HG03521 (cell line): Measurements from ENCODE around the gene SBK2.
"Not testable (repeated sequence)": the region's sequence is repeated elsewhere in the genome, so short reads cannot be mapped to it uniquely, and the experiment has no call there.

Source experiments
- ATAC-seq: cut with Tn5 transposase; IDR thresholded peaks from one replicate; pipeline ENCODE4 v1.9.1; 2021; ENCODE audit warnings: mild to moderate bottlenecking, moderate library complexity; ENCODE audit not compliant: unreplicated experiment

SBK2 gene

DNA sequence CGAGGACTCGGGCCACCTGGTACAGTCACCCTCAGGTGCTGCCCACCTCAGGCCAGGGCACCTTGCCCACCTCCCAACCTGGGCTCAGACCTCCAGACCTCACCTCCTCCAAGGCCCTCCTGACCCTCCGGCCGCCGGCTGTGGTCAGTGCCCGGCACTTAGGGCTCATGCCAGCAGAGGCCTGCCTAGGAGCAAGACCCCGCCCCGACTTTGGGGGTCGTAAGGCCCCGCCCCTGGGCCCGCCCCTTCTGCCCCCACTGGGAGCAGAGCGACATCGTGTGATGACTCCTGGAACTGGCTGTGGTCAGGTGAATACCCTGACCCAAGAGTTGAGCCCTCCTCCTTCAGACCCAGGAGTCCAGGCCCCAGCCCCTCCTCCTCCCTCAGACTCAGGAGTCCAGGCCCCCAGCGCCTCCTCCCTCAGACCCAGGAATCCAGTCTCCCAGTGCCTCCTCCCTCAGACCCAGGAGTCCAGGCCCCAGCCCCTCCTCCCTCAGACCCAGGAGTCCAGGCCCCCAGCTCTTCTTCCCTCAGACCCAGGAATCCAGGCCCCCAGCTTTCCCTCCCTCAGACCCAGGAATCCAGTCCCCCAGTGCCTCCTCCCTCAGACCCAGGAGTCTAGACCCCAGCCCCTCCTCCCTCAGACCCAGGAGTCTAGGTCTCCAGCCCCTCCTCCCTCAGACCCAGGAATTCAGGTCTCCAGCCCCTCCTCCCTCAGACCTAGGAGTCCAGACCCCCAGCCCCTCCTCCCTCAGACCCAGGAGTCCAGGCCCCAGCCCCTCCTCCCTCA is at the start of gene SBK2:
Gene SBK2, minus strand, starts transcription at position 183 of the 790 bp plus-strand sequence. CDS start 839 bp downstream, outside the sequence.
- no peak for ATAC-seq

- no peak for ATAC-seq
These were observed 48.9 kb upstream of the SBK2 start for GRCh38 chr19:55585658-55586339.

GRCh38 chr19:55584871-55585270 is 47.9 kb upstream of the SBK2 start:
- no peak for ATAC-seq

DNA sequence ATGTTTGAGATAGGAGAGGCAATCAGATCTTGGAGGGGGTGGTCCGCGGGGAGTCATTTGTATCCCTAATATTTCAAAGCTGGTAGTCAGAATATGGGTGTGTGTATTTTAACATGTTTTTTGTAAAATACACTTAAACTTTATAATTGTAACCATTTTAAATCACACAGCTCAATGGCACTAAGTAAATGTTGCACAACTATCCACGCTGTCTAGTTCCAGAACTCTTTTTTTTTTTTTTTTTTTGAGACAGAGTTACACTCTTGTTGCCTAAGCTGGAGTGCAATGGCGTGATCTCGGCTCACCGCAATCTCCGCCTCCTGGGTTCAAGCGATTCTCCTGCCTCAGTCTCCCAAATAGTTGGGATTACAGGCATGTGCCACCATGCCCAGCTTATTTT is 47.0 kb upstream of the SBK2 start:
- ATAC-seq = not testable (repeated sequence)

DNA sequence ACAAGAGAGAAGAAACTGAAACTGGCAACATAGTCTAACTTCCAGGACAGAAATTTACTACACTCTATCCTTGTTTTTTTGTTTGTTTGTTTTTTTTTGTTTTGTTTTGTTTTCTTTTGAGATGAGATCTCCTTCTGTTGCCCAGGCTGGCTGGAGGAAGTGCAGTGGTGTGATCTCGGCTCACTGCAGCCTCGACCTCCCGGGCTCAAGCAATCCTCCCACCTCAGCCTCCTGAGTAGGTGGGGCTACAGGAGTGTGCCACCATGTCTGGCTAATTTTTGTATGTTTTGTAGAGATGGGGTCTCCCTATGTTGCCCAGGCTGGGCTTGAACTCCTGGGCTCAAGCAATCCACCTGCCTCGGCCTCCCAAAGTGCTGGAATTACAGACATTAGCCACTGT is 45.4 kb upstream of the SBK2 start:
- not testable (repeated sequence) for ATAC-seq

- ATAC-seq = no peak
These were observed 44.9 kb upstream of the SBK2 start for GRCh38 chr19:55581823-55582223.

- no peak for ATAC-seq
These were observed 44.4 kb upstream of the SBK2 start for GRCh38 chr19:55581145-55581822.

DNA sequence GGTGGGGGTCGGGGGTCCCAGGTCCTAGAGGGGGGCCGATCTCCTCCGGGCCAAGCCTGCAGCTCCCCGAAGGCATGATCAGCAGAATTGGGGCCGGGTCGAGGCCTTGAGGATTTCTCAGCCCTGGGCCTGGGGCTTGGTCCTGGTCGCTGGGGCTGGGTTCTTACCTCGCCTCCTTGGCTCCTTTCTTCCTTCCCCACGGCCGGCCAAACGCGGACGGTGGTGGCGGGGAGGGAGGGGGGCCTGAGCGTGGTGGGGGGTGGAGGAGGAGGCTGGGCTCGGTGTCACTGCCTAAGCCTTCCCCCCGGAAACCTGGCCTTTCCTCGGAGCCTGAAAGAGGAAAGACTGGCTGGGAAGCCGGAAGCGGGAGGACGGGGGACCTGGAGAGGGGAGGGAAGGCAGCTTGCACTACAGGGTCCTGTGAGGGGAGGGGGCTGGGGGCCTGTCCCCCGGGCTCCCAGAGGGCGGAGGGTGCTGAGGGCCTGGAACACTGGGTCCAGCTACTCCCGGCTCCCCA is 43.8 kb upstream of the SBK2 start, which contains the start of gene ZNF579:
Gene ZNF579, minus strand, starts transcription at position 221 of the 517 bp plus-strand sequence. CDS start 1,209 bp downstream, outside the sequence.
- no peak for ATAC-seq

DNA sequence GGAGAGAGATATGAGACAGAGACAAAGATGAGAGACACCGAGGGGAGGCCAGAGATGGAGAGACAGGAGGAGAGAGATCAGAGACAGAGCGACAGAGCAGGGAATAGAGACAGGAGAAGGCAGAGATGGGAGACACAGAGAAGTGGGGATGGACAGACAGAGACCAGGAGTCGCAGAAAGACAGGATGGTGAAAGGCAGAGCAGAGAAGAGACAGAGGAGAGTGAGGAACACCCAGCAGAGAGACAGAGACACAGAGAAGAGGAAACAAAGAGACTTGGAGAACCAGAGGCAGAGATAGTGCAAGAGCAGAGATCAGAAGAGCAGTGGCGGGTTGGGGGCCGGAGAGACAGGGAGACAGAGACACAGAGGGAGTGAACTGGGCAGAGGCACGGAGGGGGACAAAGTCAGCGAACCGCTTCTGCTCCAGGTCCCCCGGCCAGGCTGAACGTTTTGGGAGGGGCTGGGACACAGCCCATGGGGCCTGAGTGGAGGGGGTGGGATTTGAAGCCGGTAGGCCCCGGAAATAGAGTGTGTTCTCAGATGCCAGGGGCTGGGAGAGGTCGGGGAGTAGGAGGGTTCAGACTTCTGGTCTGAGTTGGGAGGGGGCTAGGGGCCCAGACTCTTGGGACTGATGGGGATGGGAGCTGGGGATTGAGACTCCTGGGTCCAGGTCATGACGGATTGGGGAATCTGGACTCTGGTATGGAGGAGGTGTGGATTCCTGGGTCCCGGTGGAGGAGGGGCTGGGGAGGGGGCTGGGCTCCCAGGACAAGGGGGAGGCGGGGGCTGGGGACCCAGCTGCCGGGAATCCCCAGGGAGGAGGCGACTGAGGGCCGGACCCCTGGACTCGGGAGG is 43.1 kb upstream of the SBK2 start:
- ATAC-seq = no peak

DNA sequence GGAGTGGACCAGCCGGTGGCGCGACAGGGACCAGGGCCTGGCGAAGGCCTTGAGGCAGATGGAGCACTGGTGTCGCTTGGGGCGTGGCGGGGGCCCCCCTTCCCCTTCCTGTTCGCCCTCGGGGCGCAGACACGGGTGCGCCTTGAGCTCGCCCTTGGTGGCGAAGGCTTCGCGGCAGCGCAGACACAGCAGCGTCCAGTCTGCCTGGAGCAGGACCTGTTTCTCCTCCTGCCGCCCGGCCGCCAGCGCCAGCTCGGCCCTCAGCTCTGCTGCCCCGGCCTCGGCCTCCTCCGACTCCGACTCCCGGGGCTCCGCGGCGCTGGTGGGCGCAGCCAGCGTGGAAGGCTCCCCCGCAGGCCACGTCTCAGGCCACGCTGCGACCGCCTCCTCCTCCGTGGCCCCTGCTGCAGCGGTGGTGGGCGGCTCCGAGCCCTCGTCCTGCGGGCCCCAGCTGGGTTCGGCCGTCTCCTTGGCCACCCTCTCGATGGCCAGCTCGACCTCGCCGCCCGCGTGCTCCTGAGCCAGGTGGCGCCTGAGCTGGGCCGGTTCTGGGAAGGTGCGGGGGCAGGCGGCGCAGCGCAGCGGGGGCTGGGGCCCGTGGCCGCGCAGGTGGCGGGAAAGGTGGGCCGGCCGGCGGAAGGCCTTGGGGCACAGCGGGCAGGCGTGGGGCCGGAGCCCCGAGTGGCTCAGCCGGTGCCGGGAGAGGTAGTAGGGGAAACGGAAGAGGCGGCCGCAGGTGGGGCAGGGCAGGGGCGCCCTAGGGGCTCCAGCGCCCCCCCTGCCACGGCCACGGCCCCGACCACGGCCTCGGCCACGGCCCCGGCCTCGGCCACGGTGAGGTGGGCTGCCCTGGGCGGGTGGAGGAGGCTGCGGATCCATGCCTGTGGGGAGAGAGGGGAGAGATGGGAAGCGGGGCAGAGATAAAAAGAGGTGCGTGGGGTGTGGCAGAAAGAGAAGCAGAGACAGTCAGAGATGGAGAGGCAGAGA is 42.1 kb upstream of the SBK2 start:
- no peak for ATAC-seq

GRCh38 chr19:55578031-55578760 is 41.3 kb upstream of the SBK2 start:
- no peak for ATAC-seq

DNA sequence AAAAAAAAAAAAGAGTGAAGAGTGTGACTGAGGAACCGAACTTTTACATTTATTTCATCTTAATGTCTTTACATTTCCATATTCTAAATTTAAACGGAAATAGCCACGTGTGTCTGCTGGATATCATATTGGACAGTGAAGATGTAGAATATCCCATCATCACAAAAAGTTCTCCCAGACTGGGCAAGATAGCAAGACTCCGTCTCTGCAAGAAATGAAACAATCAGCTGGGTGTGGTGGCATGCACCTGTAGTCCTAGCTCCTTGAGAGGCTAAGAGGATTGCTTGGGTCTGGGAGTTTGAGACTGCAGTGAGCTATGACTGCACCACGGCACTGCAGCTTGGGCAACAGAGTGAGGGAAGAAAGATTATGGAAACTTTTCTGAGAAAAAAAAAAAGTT is 39.8 kb upstream of the SBK2 start:
- ATAC-seq = no peak

DNA sequence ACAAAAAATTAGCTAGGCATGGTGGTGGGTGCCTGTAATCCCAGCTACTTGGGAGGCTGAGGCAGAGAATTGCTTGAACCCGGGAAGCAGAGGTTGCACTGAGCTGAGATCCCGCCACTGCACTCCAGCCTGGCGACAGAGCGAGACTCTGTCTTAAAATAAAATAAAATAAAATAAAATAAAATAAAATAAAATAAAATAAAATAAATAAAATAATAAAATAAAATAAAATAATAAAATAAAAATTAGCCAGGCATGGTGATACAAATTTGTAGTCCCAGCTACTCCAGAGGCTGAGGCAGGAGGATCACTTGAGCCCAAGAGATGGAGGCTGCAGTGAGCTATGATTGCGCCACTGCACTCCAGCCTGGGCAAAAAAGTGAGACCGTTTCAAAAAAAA is 37.0 kb upstream of the SBK2 start:
- ATAC-seq = not testable (repeated sequence)

DNA sequence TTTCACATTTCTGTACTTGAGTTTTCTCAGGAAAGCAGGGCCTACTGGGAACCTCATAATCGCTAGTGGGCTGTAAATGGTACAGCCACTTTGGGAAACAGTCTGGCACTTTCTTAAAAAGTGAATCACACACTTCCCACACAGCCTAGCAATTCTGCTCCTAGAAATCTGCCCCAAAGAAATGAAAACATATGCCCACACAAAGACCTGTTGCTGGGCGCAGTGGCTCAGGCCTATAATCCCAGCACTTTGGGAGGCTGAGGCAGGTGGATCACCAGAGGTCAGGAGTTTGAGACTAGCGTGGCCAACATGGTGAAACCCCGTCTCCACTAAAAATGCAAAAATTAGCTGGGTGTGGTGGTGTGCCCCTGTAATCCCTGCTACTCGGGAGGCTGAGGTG is 32.5 kb upstream of the SBK2 start:
- not testable (repeated sequence) for ATAC-seq

GRCh38 chr19:55567708-55568328 is 30.9 kb upstream of the SBK2 start:
- ATAC-seq = no peak

DNA sequence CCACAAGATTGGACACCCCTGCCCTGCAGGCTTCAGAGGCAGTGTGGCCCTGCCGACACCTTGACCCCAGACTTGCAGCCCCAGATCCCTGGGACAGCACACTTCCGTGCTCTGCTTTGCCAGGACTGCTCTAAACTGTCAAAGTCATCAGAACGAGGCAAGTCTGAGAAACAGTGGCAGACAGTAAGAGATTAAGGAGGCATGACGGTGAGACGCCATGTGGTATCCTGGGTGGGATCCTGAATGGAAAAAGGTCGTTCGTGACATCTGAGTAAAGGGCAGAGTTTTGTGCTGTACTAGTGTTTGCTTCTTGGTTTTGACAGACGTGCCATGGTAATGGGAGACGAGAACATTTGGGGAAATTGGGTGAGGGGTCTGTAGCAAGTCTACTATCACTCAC is 29.9 kb upstream of the SBK2 start:
- ATAC-seq = no peak

- ATAC-seq = no peak
These were observed 26.3 kb upstream of the SBK2 start for GRCh38 chr19:55563261-55563690.

DNA sequence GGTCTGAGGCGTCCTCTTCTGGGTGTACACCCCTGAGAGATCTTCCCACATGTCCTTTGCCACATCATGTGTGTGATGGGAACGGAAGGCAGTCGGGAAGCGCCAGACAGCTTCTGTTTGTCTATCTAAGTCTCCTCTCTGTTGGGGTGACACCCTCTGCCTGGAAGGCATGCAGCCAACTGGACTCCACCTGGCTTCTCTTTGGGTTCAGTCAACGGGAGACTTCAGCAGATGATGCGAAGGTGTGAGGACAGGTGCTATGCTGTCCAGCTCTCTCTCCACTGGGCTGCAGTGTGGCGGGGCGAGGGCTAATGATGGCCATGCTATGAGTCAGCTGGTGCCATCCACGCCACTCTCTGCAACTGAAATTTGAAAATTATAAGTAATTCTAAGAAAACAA is 22.8 kb upstream of the SBK2 start:
- ATAC-seq = no peak
